Spleen (tissue), 11 donors: ENCODE measurements around the gene TTC9. TPM values are rescaled to one million over a fixed set of nuclear protein-coding genes. Genes with fewer than 3 reads are reported as not detected.

Experiments
- DNase-seq: peaks from one replicate; pipeline ENCODE4 v3.0.0-alpha.2; 2020
- H3K27ac ChIP-seq, 8 donors: fragments of 200-600 bp; sonication (generic) in 7 of 8; 1 replicate in 4 of 8; 2 replicates in 4 of 8; pipeline versions ENCODE4 v1.5.0 to v1.8.0; 2016 to 2021; ENCODE audit warnings: inconsistent platforms in 4 of 8, mild to moderate bottlenecking in 4 of 8, moderate library complexity in 1 of 8
- H3K27me3 ChIP-seq, 7 donors: fragments of 200-600 bp; sonication (generic) in 6 of 7; replicated peaks in 1 of 7; 1 replicate in 4 of 7; 2 replicates in 3 of 7; pipeline versions ENCODE4 v1.5.0 to v1.8.0; 2016 to 2021; ENCODE audit warnings: inconsistent platforms in 3 of 7, mild to moderate bottlenecking in 1 of 7
- H3K36me3 ChIP-seq, 6 donors: fragments of 200-600 bp; sonication (generic) in 5 of 6; 1 replicate in 4 of 6; 2 replicates in 2 of 6; pipeline versions ENCODE4 v1.5.0 to v1.8.0; 2016 to 2021; ENCODE audit warnings: inconsistent platforms in 2 of 6
- H3K4me1 ChIP-seq, 6 donors: fragments of 200-600 bp; sonication (generic) in 5 of 6; 1 replicate in 3 of 6; 2 replicates in 3 of 6; pipeline versions ENCODE4 v1.5.0 to v1.8.0; 2016 to 2021; ENCODE audit warnings: inconsistent platforms in 3 of 6
- H3K4me3 ChIP-seq, 8 donors: fragments of 200-600 bp; sonication (generic) in 7 of 8; 1 replicate in 4 of 8; 2 replicates in 4 of 8; pipeline versions ENCODE4 v1.5.0 to v1.8.0; 2016 to 2021; ENCODE audit warnings: inconsistent platforms in 4 of 8, mild to moderate bottlenecking in 4 of 8, moderate library complexity in 2 of 8
- H3K9me3 ChIP-seq, 8 donors: fragments of 200-600 bp; sonication (generic) in 7 of 8; 1 replicate in 4 of 8; 2 replicates in 4 of 8; pipeline versions ENCODE4 v1.5.0 to v1.8.0; 2016 to 2021; ENCODE audit warnings: inconsistent platforms in 4 of 8
- POLR2A ChIP-seq, 3 donors: fragments of 450-650 bp; IDR thresholded peaks; one replicate each; pipeline ENCODE4 v1.5.1; 2017; ENCODE audit warnings: antibody characterized with exemption in 3 of 3, mild to moderate bottlenecking in 1 of 3
- POLR2AphosphoS5 ChIP-seq, 3 donors: sonication (generic); formaldehyde crosslinking; IDR thresholded peaks; one replicate each; pipeline ENCODE4 v1.5.1; 2017; ENCODE audit warnings: antibody characterized with exemption in 3 of 3
- WGBS, 5 donors: extraction: QIAGEN DNeasy Blood & Tissue Kit in 3 of 5; methylation state at CpG; one replicate each; pipeline versions ENCODE4 v1.1.5 to v1.1.7; 2013 to 2018; 5-methylcytosine and 5-hydroxymethylcytosine counted together
- intact Hi-C: fragments of 100-400 bp; cut with DNase I; formaldehyde crosslinking; loops from one replicate; pipeline ENCODE4 v1.15.0; 2023; ENCODE audit warnings: low total_unique reads
- polyA plus RNA-seq, 3 donors: library from polyadenylated mRNA; stranded (reverse); fragments of 200-250 nt; gene quantifications; one replicate each; pipeline ENCODE4 v1.2.1, GENCODE V29; 2013
- total RNA-seq, 7 donors: library from RNA; depleted of rRNA in 3 of 7; stranded (reverse); fragments of >200 nt in 3 of 7; fragmentation: NEBNext Ultra II Directional in 4 of 7; extraction: Animal tissue kit (Norgen Biotek cat#: 25700) in 4 of 7; gene quantifications; one replicate each; pipeline versions ENCODE4 v1.1.0 to v1.2.1, GENCODE V29; 2016 to 2021
- TF ChIP-seq, protein P1 (sequence below), 11 experiments: fragments of 200-600 bp in 7 of 11; fragments of 450-650 bp in 4 of 11; sonication (generic) in 4 of 11; IDR thresholded peaks in 8 of 11; conservative IDR thresholded peaks in 3 of 11; 1 replicate in 7 of 11; 2 replicates in 4 of 11; pipeline versions ENCODE4 v1.4.0 to v1.8.0; 2016 to 2021; ENCODE audit warnings: antibody characterized with exemption in 11 of 11, inconsistent platforms in 4 of 11, mild to moderate bottlenecking in 1 of 11
- donor health status: healthy with polysubstance abuse.
- donor health status: DM: no; HTN: no; CAD: no; lungs with moderate emphysema.
- donor health status: DM: no; HTN: no; CAD: no.
- donor health status: Bipolar disorder and iron deficiency.
- donor health status: healthy.
- donor health status: DM: no; HTN: no; CAD: no.
- donor health status: DM: yes; HTN: yes; CAD: no.

Gene TTC9
- total and polyA plus RNA-seq, 10 donors = 4.6 to 13.2 (median 8.6) TPM

DNA sequence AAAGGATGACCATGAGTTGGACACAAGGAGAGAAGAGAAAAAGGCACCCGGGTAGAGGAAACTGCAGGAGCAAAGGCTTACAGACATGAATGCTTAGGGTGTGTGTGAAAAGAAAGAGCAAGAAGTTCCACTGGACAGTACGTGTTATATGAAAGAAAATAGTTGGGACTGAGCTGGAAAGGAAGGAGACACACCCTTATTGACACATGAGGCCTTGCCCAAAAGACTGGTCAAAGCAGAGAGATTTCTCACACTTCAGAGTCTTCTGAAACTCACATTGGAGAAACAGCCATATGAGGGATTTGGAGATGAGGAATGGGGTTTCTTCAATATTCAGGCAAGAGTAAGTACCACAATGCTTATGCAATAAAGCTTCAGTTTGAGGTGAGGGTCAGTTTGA lies 56.0 kb downstream of the TTC9 start:
- Histone ChIP-seq H3K36me3 (no peaks in the 10 kb centered on the region), H3K4me1 (peaks cover 0 to 43% (median 6%) of the 10 kb centered on the region in 6 donors), H3K9me3 (no peaks in the 10 kb centered on the region), H3K27ac (peak overlapping the region in 1 of 8 donors; percentile 37), H3K27me3 (no peaks in the 10 kb centered on the region), H3K4me3 (no peak overlapping the region)
- no peak for DNase-seq
- intact Hi-C loops = no loop called here
- WGBS, 5 donors = 58 to 75% (median 68%) methylated on average over 2 of the region's 2 CpGs
- TF ChIP-seq POLR2A (IDR thresholded peaks at IDR 0.05) = no peak
- TF ChIP-seq, protein P1, sequence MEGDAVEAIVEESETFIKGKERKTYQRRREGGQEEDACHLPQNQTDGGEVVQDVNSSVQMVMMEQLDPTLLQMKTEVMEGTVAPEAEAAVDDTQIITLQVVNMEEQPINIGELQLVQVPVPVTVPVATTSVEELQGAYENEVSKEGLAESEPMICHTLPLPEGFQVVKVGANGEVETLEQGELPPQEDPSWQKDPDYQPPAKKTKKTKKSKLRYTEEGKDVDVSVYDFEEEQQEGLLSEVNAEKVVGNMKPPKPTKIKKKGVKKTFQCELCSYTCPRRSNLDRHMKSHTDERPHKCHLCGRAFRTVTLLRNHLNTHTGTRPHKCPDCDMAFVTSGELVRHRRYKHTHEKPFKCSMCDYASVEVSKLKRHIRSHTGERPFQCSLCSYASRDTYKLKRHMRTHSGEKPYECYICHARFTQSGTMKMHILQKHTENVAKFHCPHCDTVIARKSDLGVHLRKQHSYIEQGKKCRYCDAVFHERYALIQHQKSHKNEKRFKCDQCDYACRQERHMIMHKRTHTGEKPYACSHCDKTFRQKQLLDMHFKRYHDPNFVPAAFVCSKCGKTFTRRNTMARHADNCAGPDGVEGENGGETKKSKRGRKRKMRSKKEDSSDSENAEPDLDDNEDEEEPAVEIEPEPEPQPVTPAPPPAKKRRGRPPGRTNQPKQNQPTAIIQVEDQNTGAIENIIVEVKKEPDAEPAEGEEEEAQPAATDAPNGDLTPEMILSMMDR (IDR thresholded peaks at IDR 0.05 in 8 of 11, conservative IDR thresholded peaks at IDR 0.05 in 3 of 11) = no peak
- no peak for TF ChIP-seq POLR2AphosphoS5 (IDR thresholded peaks at IDR 0.05)

DNA sequence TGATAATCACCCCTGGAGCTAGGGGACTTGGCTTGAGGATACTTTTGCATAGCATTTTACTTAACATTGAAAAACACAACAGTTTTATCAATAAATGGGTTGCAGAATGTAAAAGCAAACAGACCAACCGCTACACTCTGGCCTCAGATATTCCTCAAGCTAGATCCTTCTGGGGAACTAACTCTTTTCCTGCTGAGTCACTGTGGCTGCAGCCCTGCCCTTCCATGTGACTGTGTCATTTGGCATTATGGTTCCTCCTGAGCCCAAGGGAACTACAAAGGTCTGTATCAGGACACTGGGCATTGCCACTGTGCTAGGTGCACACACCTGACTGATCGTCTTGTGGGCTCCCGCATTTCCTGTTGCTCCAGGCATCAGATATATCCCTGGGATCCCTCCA lies 56.6 kb downstream of the TTC9 start:
- Histone ChIP-seq H3K9me3 (no peaks in the 10 kb centered on the region), H3K27me3 (no peaks in the 10 kb centered on the region), H3K4me1 (peaks cover 0 to 43% (median 6%) of the 10 kb centered on the region in 6 donors), H3K4me3 (no peak overlapping the region), H3K27ac (peak overlapping the region in 1 of 8 donors; percentile 37), H3K36me3 (no peaks in the 10 kb centered on the region)
- peak; percentile 76 for DNase-seq
- TF ChIP-seq, protein P1 (IDR thresholded peaks at IDR 0.05 in 8 of 11, conservative IDR thresholded peaks at IDR 0.05 in 3 of 11) = no peak
- TF ChIP-seq POLR2AphosphoS5 (IDR thresholded peaks at IDR 0.05) (no peak), POLR2A (IDR thresholded peaks at IDR 0.05) (no peak)
- intact Hi-C loops = no loop called here
- WGBS, 5 donors = 57 to 65% (median 63%) methylated on average over 3 of the region's 3 CpGs

DNA sequence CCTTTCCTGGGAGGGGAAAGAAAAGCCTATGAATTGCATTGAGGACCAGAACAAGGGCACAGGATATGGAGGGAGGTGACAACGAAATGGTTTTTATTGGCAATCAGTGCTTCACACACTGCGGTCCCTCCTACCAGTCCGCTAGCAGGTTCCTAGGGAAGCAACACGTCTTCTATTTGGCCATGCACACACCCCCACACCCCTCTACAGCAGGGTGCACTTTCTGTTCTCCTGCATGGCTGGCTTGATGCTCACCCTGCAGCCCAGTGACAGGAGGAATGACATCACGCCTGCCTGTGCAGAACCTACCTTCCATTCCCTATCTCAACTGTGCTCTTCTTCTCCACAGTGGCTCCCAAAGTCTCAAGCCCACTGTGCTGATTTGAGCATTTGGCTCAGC lies 57.9 kb downstream of the TTC9 start:
- Histone ChIP-seq H3K4me3 (no peak overlapping the region), H3K27me3 (no peaks in the 10 kb centered on the region), H3K9me3 (no peaks in the 10 kb centered on the region), H3K4me1 (peaks cover 0 to 43% (median 6%) of the 10 kb centered on the region in 6 donors), H3K36me3 (no peaks in the 10 kb centered on the region), H3K27ac (no peak overlapping the region)
- WGBS, 5 donors = 80 to 89% (median 85%) methylated on average over 5 of the region's 5 CpGs
- no peak for DNase-seq
- intact Hi-C loops = no loop called here
- TF ChIP-seq, protein P1 (IDR thresholded peaks at IDR 0.05 in 8 of 11, conservative IDR thresholded peaks at IDR 0.05 in 3 of 11) = no peak
- TF ChIP-seq POLR2A (IDR thresholded peaks at IDR 0.05) (no peak), POLR2AphosphoS5 (IDR thresholded peaks at IDR 0.05) (no peak)

DNA sequence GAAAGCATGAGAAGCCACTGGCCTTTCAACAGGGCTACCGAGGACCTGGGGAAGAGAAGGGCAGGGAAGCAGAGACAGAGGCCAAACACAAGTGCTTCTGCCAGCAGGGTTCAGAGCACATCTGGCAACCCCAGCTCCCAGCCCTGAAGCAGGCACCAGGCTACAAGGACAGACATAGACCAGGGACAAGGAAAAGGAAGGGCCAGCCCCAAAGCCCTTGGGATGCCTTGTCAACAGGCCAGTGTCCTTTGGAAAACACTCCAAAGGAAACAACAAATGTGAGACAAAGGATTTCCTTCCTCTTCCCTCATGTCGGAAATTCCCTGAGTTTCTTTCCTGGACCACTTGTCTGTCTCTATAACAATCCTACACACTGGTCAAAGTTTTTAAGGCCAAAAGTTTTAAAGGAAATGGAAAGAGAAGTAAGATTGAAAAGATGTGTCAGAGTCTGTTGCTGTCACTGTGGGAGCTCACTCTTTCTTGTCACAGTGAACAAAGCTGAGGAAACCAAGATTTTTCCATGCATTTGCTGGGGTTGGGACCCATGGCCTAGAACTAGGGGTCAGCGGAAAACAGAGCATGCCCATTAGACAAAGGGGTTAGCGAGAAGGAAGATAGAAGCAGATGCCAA lies 59.4 kb downstream of the TTC9 start:
- DNase-seq = peak; percentile 77
- WGBS, 5 donors = 57 to 87% (median 72%) methylated on average over 4 of the region's 4 CpGs
- Histone ChIP-seq H3K36me3 (no peaks in the 10 kb centered on the region), H3K4me3 (no peak overlapping the region), H3K9me3 (no peaks in the 10 kb centered on the region), H3K27me3 (no peaks in the 10 kb centered on the region), H3K27ac (peak overlapping the region in 6 of 8 donors; percentile 23 to 71 (median 45)), H3K4me1 (peaks cover 0 to 43% (median 6%) of the 10 kb centered on the region in 6 donors)
- TF ChIP-seq POLR2AphosphoS5 (IDR thresholded peaks at IDR 0.05) = peak in 2 of 3 donors; percentile 60 to 75
- no peak for TF ChIP-seq POLR2A (IDR thresholded peaks at IDR 0.05)
- intact Hi-C loops = no loop called here
